ENCODE results near the gene CENPN. TPM values are rescaled to one million over a fixed set of nuclear protein-coding genes. Genes with fewer than 3 reads are reported as not detected.

CENPN gene
- total RNA-seq, 1 donor from 2014 or later = 16.4 TPM

DNA sequence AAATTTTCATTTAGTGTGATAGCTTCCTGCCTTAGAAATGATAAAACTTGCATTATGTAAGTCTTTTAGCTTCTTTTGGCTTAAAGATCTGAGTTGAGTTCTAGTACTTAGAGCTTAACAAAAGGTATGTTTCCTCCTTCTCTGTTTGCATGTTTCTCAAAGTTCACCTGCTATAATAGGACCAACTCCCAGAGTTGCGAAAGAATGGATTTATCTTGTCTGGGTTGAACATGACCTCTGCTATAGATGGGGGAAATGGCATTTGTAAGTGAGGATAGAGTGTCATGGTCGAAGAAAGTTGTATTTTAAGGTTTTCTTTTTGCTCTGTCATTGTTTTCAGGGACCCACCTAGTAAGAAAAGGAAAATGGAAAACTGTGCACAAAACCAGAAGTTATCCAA, 35.8 kb downstream of the CENPN start:
- Histone ChIP-seq H3K36me3 (ENCODE audit: insufficient read depth, low read length) (peaks cover 39% of the 10 kb centered on the region), H3K79me2 (ENCODE audit: insufficient read depth, low read length) (peaks cover 28% of the 10 kb centered on the region), H3K4me3 (ENCODE audit: insufficient read depth, low read depth, low read length) (no peak overlapping the region), H3K9me3 (ENCODE audit: insufficient read depth, low read depth, low read length) (no peaks in the 10 kb centered on the region), H3K27ac (ENCODE audit: low read depth, low read length) (no peak overlapping the region), H3K27me3 (ENCODE audit: insufficient read depth, low read length) (no peaks in the 10 kb centered on the region), H3K4me2 (ENCODE audit: low read length) (no peak overlapping the region), H3K4me1 (ENCODE audit: insufficient read depth, low read length) (no peaks in the 10 kb centered on the region), H4K20me1 (ENCODE audit: insufficient read depth, low read length) (peaks cover 20% of the 10 kb centered on the region), H3K9ac (ENCODE audit: low read length) (no peak overlapping the region), H2AFZ (ENCODE audit: low read depth, low read length) (no peak overlapping the region)
- H3K4me3 Mint-ChIP-seq (ENCODE audit: unreplicated experiment) = no peak overlapping the region
- no peak for FAIRE-seq
- no peak for DNase-seq (ENCODE audit: low read depth)
- no peak overlapping the region for H3K27ac Mint-ChIP-seq (ENCODE audit: unreplicated experiment)
- peaks cover 28% of the 10 kb centered on the region for H3K36me3 Mint-ChIP-seq (ENCODE audit: low read depth, unreplicated experiment)
- H3K27me3 Mint-ChIP-seq (ENCODE audit: low read depth, unreplicated experiment) = no peaks in the 10 kb centered on the region
- peaks cover 18% of the 10 kb centered on the region for H3K4me1 Mint-ChIP-seq (ENCODE audit: low read depth, unreplicated experiment)
- no peak for TF ChIP-seq EZH2 (IDR thresholded peaks at IDR 0.05; ENCODE audit: insufficient read depth, low read length)
- TF ChIP-seq, protein P1, sequence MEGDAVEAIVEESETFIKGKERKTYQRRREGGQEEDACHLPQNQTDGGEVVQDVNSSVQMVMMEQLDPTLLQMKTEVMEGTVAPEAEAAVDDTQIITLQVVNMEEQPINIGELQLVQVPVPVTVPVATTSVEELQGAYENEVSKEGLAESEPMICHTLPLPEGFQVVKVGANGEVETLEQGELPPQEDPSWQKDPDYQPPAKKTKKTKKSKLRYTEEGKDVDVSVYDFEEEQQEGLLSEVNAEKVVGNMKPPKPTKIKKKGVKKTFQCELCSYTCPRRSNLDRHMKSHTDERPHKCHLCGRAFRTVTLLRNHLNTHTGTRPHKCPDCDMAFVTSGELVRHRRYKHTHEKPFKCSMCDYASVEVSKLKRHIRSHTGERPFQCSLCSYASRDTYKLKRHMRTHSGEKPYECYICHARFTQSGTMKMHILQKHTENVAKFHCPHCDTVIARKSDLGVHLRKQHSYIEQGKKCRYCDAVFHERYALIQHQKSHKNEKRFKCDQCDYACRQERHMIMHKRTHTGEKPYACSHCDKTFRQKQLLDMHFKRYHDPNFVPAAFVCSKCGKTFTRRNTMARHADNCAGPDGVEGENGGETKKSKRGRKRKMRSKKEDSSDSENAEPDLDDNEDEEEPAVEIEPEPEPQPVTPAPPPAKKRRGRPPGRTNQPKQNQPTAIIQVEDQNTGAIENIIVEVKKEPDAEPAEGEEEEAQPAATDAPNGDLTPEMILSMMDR (IDR thresholded peaks at IDR 0.05; ENCODE audit: insufficient read depth, low read depth, low read length) = no peak
- H3K9me3 Mint-ChIP-seq (ENCODE audit: unreplicated experiment) = no peaks in the 10 kb centered on the region

DNA sequence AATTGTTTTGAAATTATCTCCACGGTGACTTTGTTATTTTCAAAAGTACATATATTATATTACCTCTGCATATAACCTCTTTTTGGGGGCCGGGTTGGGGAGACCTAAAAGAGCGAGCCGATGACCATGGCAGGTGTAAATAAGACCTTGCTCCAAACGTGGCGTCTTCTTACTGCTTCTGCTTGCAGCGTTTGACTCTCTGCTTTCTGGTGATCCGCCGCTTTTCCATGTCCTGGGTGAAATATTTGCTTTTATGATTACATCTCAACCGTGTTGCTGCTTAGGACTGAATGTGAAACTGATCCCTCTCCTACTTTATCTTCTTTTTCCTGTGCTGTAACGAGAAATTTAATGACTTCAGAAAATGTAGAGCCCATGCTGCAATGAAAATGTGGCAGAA, 46.7 kb downstream of the CENPN start:
- Histone ChIP-seq H3K79me2 (ENCODE audit: insufficient read depth, low read length) (no peaks in the 10 kb centered on the region), H3K4me3 (ENCODE audit: insufficient read depth, low read depth, low read length) (no peak overlapping the region), H3K4me2 (ENCODE audit: low read length) (no peak overlapping the region), H3K27me3 (ENCODE audit: insufficient read depth, low read length) (no peaks in the 10 kb centered on the region), H4K20me1 (ENCODE audit: insufficient read depth, low read length) (no peaks in the 10 kb centered on the region), H2AFZ (ENCODE audit: low read depth, low read length) (no peak overlapping the region), H3K36me3 (ENCODE audit: insufficient read depth, low read length) (no peaks in the 10 kb centered on the region), H3K9me3 (ENCODE audit: insufficient read depth, low read depth, low read length) (no peaks in the 10 kb centered on the region), H3K27ac (ENCODE audit: low read depth, low read length) (no peak overlapping the region), H3K4me1 (ENCODE audit: insufficient read depth, low read length) (no peaks in the 10 kb centered on the region), H3K9ac (ENCODE audit: low read length) (no peak overlapping the region)
- Mint-ChIP-seq H3K9me3 (ENCODE audit: unreplicated experiment) (peaks cover 15% of the 10 kb centered on the region), H3K36me3 (ENCODE audit: low read depth, unreplicated experiment) (peaks cover 2% of the 10 kb centered on the region), H3K4me3 (ENCODE audit: unreplicated experiment) (no peak overlapping the region), H3K27me3 (ENCODE audit: low read depth, unreplicated experiment) (no peaks in the 10 kb centered on the region), H3K4me1 (ENCODE audit: low read depth, unreplicated experiment) (no peaks in the 10 kb centered on the region), H3K27ac (ENCODE audit: unreplicated experiment) (no peak overlapping the region)
- FAIRE-seq (no peak), DNase-seq (ENCODE audit: low read depth) (no peak)
- TF ChIP-seq EZH2 (IDR thresholded peaks at IDR 0.05; ENCODE audit: insufficient read depth, low read length) = no peak
- TF ChIP-seq, protein P1 (IDR thresholded peaks at IDR 0.05; ENCODE audit: insufficient read depth, low read depth, low read length) = no peak

DNA sequence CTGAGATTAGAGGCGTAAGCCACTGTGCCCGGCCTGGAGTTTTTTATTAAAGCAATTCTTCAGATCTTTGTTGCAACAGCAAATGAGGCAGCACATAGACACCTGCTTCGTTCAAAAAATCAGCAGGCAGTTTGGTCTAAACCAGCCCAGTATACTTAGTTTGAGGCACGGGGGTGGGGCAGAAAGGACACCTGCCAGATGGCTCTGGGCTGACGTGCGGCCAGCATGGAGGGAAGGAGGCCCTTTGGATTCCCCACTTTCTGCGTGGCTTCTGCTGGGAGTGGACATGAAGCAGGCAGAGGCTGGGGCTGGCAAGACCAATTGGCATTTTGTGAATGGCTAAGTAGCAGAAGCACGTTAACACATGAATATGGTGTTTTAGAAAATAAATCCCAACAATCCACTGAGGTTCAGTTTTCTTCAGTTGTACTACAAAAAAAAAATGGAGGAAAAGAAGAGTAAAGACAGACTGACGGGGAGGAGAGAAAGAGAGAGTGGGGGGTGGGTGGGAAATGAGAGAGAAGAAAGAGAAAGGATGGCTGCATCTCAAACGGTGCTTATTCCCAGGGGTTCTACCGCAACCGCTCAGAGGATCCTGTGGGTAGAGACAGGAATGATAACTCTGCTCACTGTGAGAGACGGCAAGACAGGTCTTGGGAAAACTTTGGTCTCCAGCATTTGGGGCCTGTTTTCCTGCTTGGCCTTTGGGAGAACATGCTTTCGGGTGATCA, 53.7 kb downstream of the CENPN start:
- Histone ChIP-seq H4K20me1 (ENCODE audit: insufficient read depth, low read length) (no peaks in the 10 kb centered on the region), H2AFZ (ENCODE audit: low read depth, low read length) (no peak overlapping the region), H3K4me2 (ENCODE audit: low read length) (no peak overlapping the region), H3K36me3 (ENCODE audit: insufficient read depth, low read length) (no peaks in the 10 kb centered on the region), H3K27me3 (ENCODE audit: insufficient read depth, low read length) (no peaks in the 10 kb centered on the region), H3K4me3 (ENCODE audit: insufficient read depth, low read depth, low read length) (no peak overlapping the region), H3K27ac (ENCODE audit: low read depth, low read length) (no peak overlapping the region), H3K9ac (ENCODE audit: low read length) (no peak overlapping the region), H3K4me1 (ENCODE audit: insufficient read depth, low read length) (no peaks in the 10 kb centered on the region), H3K79me2 (ENCODE audit: insufficient read depth, low read length) (no peaks in the 10 kb centered on the region), H3K9me3 (ENCODE audit: insufficient read depth, low read depth, low read length) (no peaks in the 10 kb centered on the region)
- TF ChIP-seq, protein P1 (IDR thresholded peaks at IDR 0.05; ENCODE audit: insufficient read depth, low read depth, low read length) = no peak
- TF ChIP-seq EZH2 (IDR thresholded peaks at IDR 0.05; ENCODE audit: insufficient read depth, low read length) = no peak
- no peak for FAIRE-seq
- no peak for DNase-seq (ENCODE audit: low read depth)
- Mint-ChIP-seq H3K27me3 (ENCODE audit: low read depth, unreplicated experiment) (no peaks in the 10 kb centered on the region), H3K36me3 (ENCODE audit: low read depth, unreplicated experiment) (no peaks in the 10 kb centered on the region), H3K4me3 (ENCODE audit: unreplicated experiment) (no peak overlapping the region), H3K9me3 (ENCODE audit: unreplicated experiment) (no peaks in the 10 kb centered on the region), H3K27ac (ENCODE audit: unreplicated experiment) (no peak overlapping the region), H3K4me1 (ENCODE audit: low read depth, unreplicated experiment) (no peaks in the 10 kb centered on the region)
